GM19025 (cell line): Measurements from ENCODE around the gene THSD7A.

ENCODE experiments used
- ATAC-seq: cut with Tn5 transposase; IDR thresholded peaks from one replicate; pipeline ENCODE4 v1.9.1; 2021; ENCODE audit warnings: mild to moderate bottlenecking, low read depth, moderate library complexity; ENCODE audit not compliant: unreplicated experiment

The THSD7A gene

GRCh38 chr7:11591943-11592342, 240.1 kb downstream of the THSD7A start:
- no peak for ATAC-seq

- ATAC-seq: no peak
Measured at GRCh38 chr7:11591055-11591633, 240.9 kb downstream of the THSD7A start.

GRCh38 chr7:11589251-11589650, 242.7 kb downstream of the THSD7A start:
- ATAC-seq: no peak

- no peak for ATAC-seq
Measured at GRCh38 chr7:11587814-11588213, 244.2 kb downstream of the THSD7A start.

- ATAC-seq: no peak
Measured at GRCh38 chr7:11587048-11587447, 244.9 kb downstream of the THSD7A start.

GRCh38 chr7:11584406-11585031, 247.5 kb downstream of the THSD7A start:
- no peak for ATAC-seq

- ATAC-seq: no peak
Measured at GRCh38 chr7:11579141-11579540, 252.9 kb downstream of the THSD7A start.

GRCh38 chr7:11576310-11576709, 255.7 kb downstream of the THSD7A start:
- ATAC-seq: no peak

GRCh38 chr7:11573128-11573750, 258.8 kb downstream of the THSD7A start:
- ATAC-seq: no peak

GRCh38 chr7:11570922-11571550, 261.0 kb downstream of the THSD7A start:
- ATAC-seq: no peak

GRCh38 chr7:11570205-11570604, 261.8 kb downstream of the THSD7A start:
- no peak for ATAC-seq

GRCh38 chr7:11567571-11567970, 264.4 kb downstream of the THSD7A start:
- ATAC-seq: no peak

- ATAC-seq: no peak
Measured at GRCh38 chr7:11557627-11558026, 274.4 kb downstream of the THSD7A start.

GRCh38 chr7:11552676-11553296, 279.2 kb downstream of the THSD7A start:
- no peak for ATAC-seq

- no peak for ATAC-seq
Measured at GRCh38 chr7:11551470-11551869, 280.5 kb downstream of the THSD7A start.

GRCh38 chr7:11548532-11548931, 283.5 kb downstream of the THSD7A start:
- no peak for ATAC-seq

- ATAC-seq: no peak
Measured at GRCh38 chr7:11541330-11541729, 290.7 kb downstream of the THSD7A start.

- ATAC-seq: no peak
Measured at GRCh38 chr7:11540271-11540761, 291.7 kb downstream of the THSD7A start.

GRCh38 chr7:11539853-11540252, 292.1 kb downstream of the THSD7A start:
- no peak for ATAC-seq

GRCh38 chr7:11538751-11539299, 293.2 kb downstream of the THSD7A start:
- ATAC-seq: no peak
